H1 (cell line): ENCODE data around the gene FCN3.

ENCODE experiments used
- ASH2L ChIP-seq: fragments of 200-600, 300-600 bp; sonication (generic); IDR thresholded peaks from one replicate; pipeline ENCODE4 v1.7.1; 2017; ENCODE audit warnings: low read length
- ATF2 ChIP-seq: IDR thresholded peaks from 2 replicates; pipeline ENCODE4 v1.6.1; 2012; ENCODE audit warnings: low read length, inconsistent platforms
- CTCF ChIP-seq, 3 experiments: IDR thresholded peaks; 1 replicate in 2 of 3; 2 replicates in 1 of 3; pipeline versions ENCODE4 v1.5.1 to v1.6.1; 2011; ENCODE audit warnings: low read length in 3 of 3, mild to moderate bottlenecking in 3 of 3, inconsistent platforms in 2 of 3, low read depth in 1 of 3, moderate library complexity in 1 of 3; ENCODE audit not compliant: insufficient read depth in 1 of 3; ENCODE audit errors: control extremely low read depth in 1 of 3
- EP300 ChIP-seq, 2 experiments: IDR thresholded peaks; 1 replicate in 1 of 2; 2 replicates in 1 of 2; pipeline ENCODE4 v1.6.1; 2011 to 2012; ENCODE audit warnings: low read depth in 2 of 2, low read length in 2 of 2, mild to moderate bottlenecking in 2 of 2, borderline replicate concordance in 1 of 2, inconsistent platforms in 1 of 2, moderate library complexity in 1 of 2
- FOSL1 ChIP-seq: IDR thresholded peaks from 2 replicates; pipeline ENCODE4 v1.6.1; 2011; ENCODE audit warnings: mild to moderate bottlenecking, low read depth, low read length, moderate library complexity; ENCODE audit not compliant: insufficient read depth
- PHF8 ChIP-seq: fragments of 200-600 bp; sonication (generic); conservative IDR thresholded peaks from 2 replicates; pipeline ENCODE4 v1.7.1; 2012; ENCODE audit warnings: low read depth, mild to moderate bottlenecking, inconsistent platforms, low read length, moderate library complexity
- POLR2AphosphoS5 ChIP-seq: IDR thresholded peaks from 2 replicates; pipeline ENCODE4 v1.6.1; 2011; ENCODE audit warnings: low read depth, low read length
- RAD21 ChIP-seq, 2 experiments: IDR thresholded peaks in 1 of 2; conservative IDR thresholded peaks in 1 of 2; 2 replicates each; pipeline ENCODE4 v1.6.1; 2011; ENCODE audit warnings: low read depth in 2 of 2, low read length in 2 of 2, improper control_type of control experiment in 1 of 2, inconsistent platforms in 1 of 2, mild to moderate bottlenecking in 1 of 2, moderate library complexity in 1 of 2
- SIN3A ChIP-seq, 2 experiments: IDR thresholded peaks in 1 of 2; conservative IDR thresholded peaks in 1 of 2; 2 replicates each; pipeline ENCODE4 v1.6.1; 2011 to 2012; ENCODE audit warnings: low read length in 2 of 2, improper control_type of control experiment in 1 of 2, low read depth in 1 of 2, mild to moderate bottlenecking in 1 of 2

GRCh38 chr1:27331426-27331825 is 43.2 kb downstream of the FCN3 start:
- TF ChIP-seq FOSL1 (no peak), CTCF (IDR thresholded peaks at IDR 0.05; ENCODE audit: control extremely low read depth in 1 of 3, insufficient read depth in 1 of 3, low read depth in 1 of 3, low read length in 3 of 3) (no peak), RAD21 (IDR thresholded peaks at IDR 0.05 in 1 of 2, conservative IDR thresholded peaks at IDR 0.05 in 1 of 2; ENCODE audit: low read depth in 2 of 2, low read length in 2 of 2) (no peak), ATF2 (no peak), EP300 (IDR thresholded peaks at IDR 0.05; ENCODE audit: borderline replicate concordance in 1 of 2, low read depth in 2 of 2, low read length in 2 of 2) (no peak), POLR2AphosphoS5 (no peak), PHF8 (no peak), SIN3A (conservative IDR thresholded peaks at IDR 0.05 in 1 of 2, IDR thresholded peaks at IDR 0.05 in 1 of 2; ENCODE audit: low read depth in 1 of 2, low read length in 2 of 2) (no peak), ASH2L (no peak)
